Renal cortical epithelial cell (primary cell): ENCODE measurements around the gene ADAMTSL5. TPM values are rescaled to one million over a fixed set of nuclear protein-coding genes. Genes with fewer than 3 reads are reported as not detected.
"Not testable (repeated sequence)": the region's sequence is repeated elsewhere in the genome, so short reads cannot be mapped to it uniquely, and the experiment has no call there.

Source experiments
- DNase-seq: peaks from one replicate; pipeline ENCODE4 v3.0.0-alpha.2; 2011; ENCODE audit warnings: low read depth
- total RNA-seq: library from RNA; depleted of rRNA; stranded (reverse); fragments of >200 nt; gene quantifications from 2 replicates; pipeline ENCODE4 v1.2.3, GENCODE V29; 2014

ADAMTSL5 gene
- total RNA-seq, 1 donor from 2014 or later = 5.0 TPM

GRCh38 chr19:1530856-1531255, 18.0 kb upstream of the ADAMTSL5 start:
- DNase-seq = not testable (repeated sequence)

GRCh38 chr19:1529430-1529816, 16.6 kb upstream of the ADAMTSL5 start:
- DNase-seq = no peak

- DNase-seq = no peak
Observed at GRCh38 chr19:1528596-1529429, 16.0 kb upstream of the ADAMTSL5 start.

GRCh38 chr19:1527650-1528309, 15.0 kb upstream of the ADAMTSL5 start:
- no peak for DNase-seq

GRCh38 chr19:1526979-1527649, 14.3 kb upstream of the ADAMTSL5 start:
- DNase-seq = no peak

GRCh38 chr19:1526066-1526778, 13.4 kb upstream of the ADAMTSL5 start:
- no peak for DNase-seq

GRCh38 chr19:1525343-1525742, 12.5 kb upstream of the ADAMTSL5 start:
- DNase-seq = no peak

GRCh38 chr19:1524972-1525325, 12.1 kb upstream of the ADAMTSL5 start:
- no peak for DNase-seq

- DNase-seq = no peak
Observed at GRCh38 chr19:1524287-1524971, 11.6 kb upstream of the ADAMTSL5 start.

- DNase-seq = no peak
Observed at GRCh38 chr19:1523412-1524286, 10.8 kb upstream of the ADAMTSL5 start, which contains the start of gene PLK5. Gene PLK5 (plus strand): TSS chr19:1524077. CDS start chr19:1526997, 2,920 bp downstream.

- no peak for DNase-seq
Observed at GRCh38 chr19:1522838-1523237, 10.0 kb upstream of the ADAMTSL5 start.

- DNase-seq = no peak
Observed at GRCh38 chr19:1522061-1522460, 9.2 kb upstream of the ADAMTSL5 start.

- DNase-seq = no peak
Observed at GRCh38 chr19:1521636-1522035, 8.8 kb upstream of the ADAMTSL5 start.

- no peak for DNase-seq
Observed at GRCh38 chr19:1520203-1520780, 7.5 kb upstream of the ADAMTSL5 start.

GRCh38 chr19:1519802-1520201, 7.0 kb upstream of the ADAMTSL5 start:
- DNase-seq = not testable (repeated sequence)

- no peak for DNase-seq
Observed at GRCh38 chr19:1518471-1518870, 5.7 kb upstream of the ADAMTSL5 start.

GRCh38 chr19:1516395-1516753, 3.6 kb upstream of the ADAMTSL5 start:
- DNase-seq = no peak

- no peak for DNase-seq
Observed at GRCh38 chr19:1514986-1515721, 2.3 kb upstream of the ADAMTSL5 start.

GRCh38 chr19:1514295-1514661, 1.5 kb upstream of the ADAMTSL5 start:
- no peak for DNase-seq
